ENCODE measurements around the gene FAM117A.

Gene FAM117A

GRCh38 chr17:49707608-49708514, 56.1 kb downstream of the FAM117A start, which contains the start of gene SLC35B1:
Gene SLC35B1, minus strand, starts transcription at chr17:49707964. Its CDS starts 131 bp downstream, at chr17:49707833.
- peak; percentile 99 for DNase-seq (ENCODE audit: low spot score)

- DNase-seq (ENCODE audit: low spot score) = peak; percentile 2
Measured at GRCh38 chr17:49707246-49707607, 56.7 kb downstream of the FAM117A start.

- DNase-seq (ENCODE audit: low spot score) = no peak
Measured at GRCh38 chr17:49705254-49705653, 58.7 kb downstream of the FAM117A start.

- DNase-seq (ENCODE audit: low spot score) = peak; percentile 53
Measured at GRCh38 chr17:49703557-49704277, 60.2 kb downstream of the FAM117A start.

- no peak for DNase-seq (ENCODE audit: low spot score)
Measured at GRCh38 chr17:49700960-49701359, 63.0 kb downstream of the FAM117A start.

- no peak for DNase-seq (ENCODE audit: low spot score)
Measured at GRCh38 chr17:49699966-49700575, 63.9 kb downstream of the FAM117A start.

- no peak for DNase-seq (ENCODE audit: low spot score)
Measured at GRCh38 chr17:49698005-49698404, 65.9 kb downstream of the FAM117A start.

GRCh38 chr17:49696233-49696761, 67.6 kb downstream of the FAM117A start:
- DNase-seq (ENCODE audit: low spot score) = no peak

GRCh38 chr17:49695698-49696232, 68.2 kb downstream of the FAM117A start:
- no peak for DNase-seq (ENCODE audit: low spot score)

GRCh38 chr17:49694847-49695697, 68.9 kb downstream of the FAM117A start:
- DNase-seq (ENCODE audit: low spot score) = peak; percentile 35

- no peak for DNase-seq (ENCODE audit: low spot score)
Measured at GRCh38 chr17:49692751-49693150, 71.2 kb downstream of the FAM117A start.

- no peak for DNase-seq (ENCODE audit: low spot score)
Measured at GRCh38 chr17:49691677-49692191, 72.2 kb downstream of the FAM117A start.

- DNase-seq (ENCODE audit: low spot score) = no peak
Measured at GRCh38 chr17:49691086-49691676, 72.8 kb downstream of the FAM117A start.

GRCh38 chr17:49690256-49690655, 73.7 kb downstream of the FAM117A start:
- no peak for DNase-seq (ENCODE audit: low spot score)

- no peak for DNase-seq (ENCODE audit: low spot score)
Measured at GRCh38 chr17:49688848-49689247, 75.1 kb downstream of the FAM117A start.

- DNase-seq (ENCODE audit: low spot score) = peak; percentile 26
Measured at GRCh38 chr17:49687878-49688491, 75.9 kb downstream of the FAM117A start.

GRCh38 chr17:49681106-49681979, 82.6 kb downstream of the FAM117A start:
- DNase-seq (ENCODE audit: low spot score) = no peak

GRCh38 chr17:49680314-49680713, 83.6 kb downstream of the FAM117A start:
- DNase-seq (ENCODE audit: low spot score) = no peak
